T47D (cell line): Measurements from ENCODE around the gene NR1H2.
A peak's percentile ranks its signal among the peaks of the same experiment; 100 is the strongest.

Experiments used
- DNase-seq, 2 experiments: peaks; one replicate each; pipeline versions ENCODE4 v3.0.0 to v3.0.0-alpha.2; 2011 to 2012; ENCODE audit warnings: low read depth in 1 of 2, low spot score in 1 of 2
- JUND ChIP-seq: IDR thresholded peaks from 2 replicates; pipeline ENCODE4 v1.6.1; 2012; ENCODE audit warnings: low read depth
- in situ Hi-C: cut with HindIII; loops from 2 replicates; pipeline ENCODE4 v1.10.0; 2016; ENCODE audit warnings: low sequenced_read_pairs, low pct_unique_long_range_greater_than_20kb

Gene NR1H2

GRCh38 chr19:50377051-50377461, 799 bp downstream of the NR1H2 start:
- TF ChIP-seq JUND, result no peak
- no peak for DNase-seq

GRCh38 chr19:50377517-50377916, 1.3 kb downstream of the NR1H2 start:
- no peak for DNase-seq
- no peak for TF ChIP-seq JUND
- in situ Hi-C loops, result no loop called here

More at GRCh38 chr19:50377051-50377461, 799 bp downstream of the NR1H2 start:
- in situ Hi-C loops, result no loop called here

- in situ Hi-C loops, result no loop called here
- no peak for DNase-seq
- no peak for TF ChIP-seq JUND
Measured at GRCh38 chr19:50378169-50378862, 2.1 kb downstream of the NR1H2 start.

- TF ChIP-seq JUND, result no peak
- in situ Hi-C loops, result no loop called here
Measured at GRCh38 chr19:50378863-50379236, 2.6 kb downstream of the NR1H2 start.

GRCh38 chr19:50379602-50380001, 3.3 kb downstream of the NR1H2 start:
- TF ChIP-seq JUND, result no peak
- in situ Hi-C loops, result no loop called here
- no peak for DNase-seq

More at GRCh38 chr19:50378863-50379236, 2.6 kb downstream of the NR1H2 start:
- no peak for DNase-seq

GRCh38 chr19:50380137-50380536, 3.9 kb downstream of the NR1H2 start:
- in situ Hi-C loops, result no loop called here
- TF ChIP-seq JUND, result no peak
- no peak for DNase-seq

GRCh38 chr19:50380751-50381151, 4.5 kb downstream of the NR1H2 start:
- in situ Hi-C loops, result no loop called here
- DNase-seq, result no peak
- TF ChIP-seq JUND, result no peak

GRCh38 chr19:50381881-50382729, 5.8 kb downstream of the NR1H2 start:
- in situ Hi-C loops, result no loop called here
- TF ChIP-seq JUND, result no peak
- no peak for DNase-seq

GRCh38 chr19:50383001-50383851, 7.0 kb downstream of the NR1H2 start:
- in situ Hi-C loops, result no loop called here
- DNase-seq, result no peak
- TF ChIP-seq JUND, result no peak

GRCh38 chr19:50383852-50384684, 7.8 kb downstream of the NR1H2 start, which contains the start of gene POLD1:
POLD1 (plus strand) TSS chr19:50384347; CDS start chr19:50398852, 14,505 bp downstream.
- DNase-seq, result peak; percentile 93 to 96
- in situ Hi-C loops, result no loop called here
- TF ChIP-seq JUND, result no peak

- in situ Hi-C loops, result no loop called here
- DNase-seq, result no peak
- TF ChIP-seq JUND, result no peak
Measured at GRCh38 chr19:50384685-50385535, 8.7 kb downstream of the NR1H2 start.
